ENCODE results near the gene TK2.

- TF ChIP-seq STAT6 (CRISPR knock-in tag; conservative IDR thresholded peaks at IDR 0.05; ENCODE audit: low read depth) (no peak), CTCF (IDR thresholded peaks at IDR 0.05) (no peak)
- TF ChIP-seq, protein P1, sequence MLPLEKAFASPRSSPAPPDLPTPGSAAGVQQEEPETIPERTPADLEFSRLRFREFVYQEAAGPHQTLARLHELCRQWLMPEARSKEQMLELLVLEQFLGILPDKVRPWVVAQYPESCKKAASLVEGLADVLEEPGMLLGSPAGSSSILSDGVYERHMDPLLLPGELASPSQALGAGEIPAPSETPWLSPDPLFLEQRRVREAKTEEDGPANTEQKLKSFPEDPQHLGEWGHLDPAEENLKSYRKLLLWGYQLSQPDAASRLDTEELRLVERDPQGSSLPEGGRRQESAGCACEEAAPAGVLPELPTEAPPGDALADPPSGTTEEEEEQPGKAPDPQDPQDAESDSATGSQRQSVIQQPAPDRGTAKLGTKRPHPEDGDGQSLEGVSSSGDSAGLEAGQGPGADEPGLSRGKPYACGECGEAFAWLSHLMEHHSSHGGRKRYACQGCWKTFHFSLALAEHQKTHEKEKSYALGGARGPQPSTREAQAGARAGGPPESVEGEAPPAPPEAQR (CRISPR knock-in tag; IDR thresholded peaks at IDR 0.05): no peak
Observed at GRCh38 chr16:66520406-66521170, 29.3 kb downstream of the TK2 start.
